ENCODE measurements around the gene FBXL14.
"Not testable (repeated sequence)": the region's sequence is repeated elsewhere in the genome, so short reads cannot be mapped to it uniquely, and the experiment has no call there.

The FBXL14 gene

DNA sequence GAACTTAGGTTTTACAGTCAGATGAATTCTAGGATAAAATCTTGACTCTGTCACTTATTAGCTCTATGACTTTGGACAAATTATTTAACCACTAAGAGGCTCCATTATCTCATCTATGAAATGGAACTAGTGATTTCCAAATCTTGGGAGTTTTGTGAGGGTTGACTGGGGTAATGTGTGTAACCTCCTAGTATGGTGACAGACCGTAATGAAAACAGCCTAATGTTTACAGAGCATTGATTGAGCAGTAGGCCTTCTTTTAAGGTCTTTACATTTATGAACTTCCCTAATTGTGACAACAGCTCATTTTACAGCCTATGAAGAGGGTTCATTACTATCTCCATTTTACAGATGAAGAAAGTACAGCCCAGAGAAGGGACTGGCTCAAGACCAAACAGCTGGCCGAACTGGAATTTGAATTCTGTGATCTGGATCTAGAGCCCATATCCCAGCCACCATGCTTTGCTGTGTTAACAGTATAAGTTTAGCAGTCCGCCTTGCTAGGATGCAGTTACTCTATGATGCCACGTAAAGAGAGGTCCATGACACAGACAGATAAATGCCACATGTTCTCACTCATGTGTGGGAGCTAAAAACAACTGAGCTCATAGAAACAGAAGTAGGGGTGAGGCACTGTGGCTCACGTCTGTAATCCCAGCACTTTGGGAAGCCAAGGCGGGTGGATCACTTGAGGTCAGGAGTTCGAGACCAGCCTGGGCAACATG is 9.1 kb upstream of the FBXL14 start:
- no peak for DNase-seq (ENCODE audit: extremely low read depth, low read depth)
- TF ChIP-seq, protein P1, sequence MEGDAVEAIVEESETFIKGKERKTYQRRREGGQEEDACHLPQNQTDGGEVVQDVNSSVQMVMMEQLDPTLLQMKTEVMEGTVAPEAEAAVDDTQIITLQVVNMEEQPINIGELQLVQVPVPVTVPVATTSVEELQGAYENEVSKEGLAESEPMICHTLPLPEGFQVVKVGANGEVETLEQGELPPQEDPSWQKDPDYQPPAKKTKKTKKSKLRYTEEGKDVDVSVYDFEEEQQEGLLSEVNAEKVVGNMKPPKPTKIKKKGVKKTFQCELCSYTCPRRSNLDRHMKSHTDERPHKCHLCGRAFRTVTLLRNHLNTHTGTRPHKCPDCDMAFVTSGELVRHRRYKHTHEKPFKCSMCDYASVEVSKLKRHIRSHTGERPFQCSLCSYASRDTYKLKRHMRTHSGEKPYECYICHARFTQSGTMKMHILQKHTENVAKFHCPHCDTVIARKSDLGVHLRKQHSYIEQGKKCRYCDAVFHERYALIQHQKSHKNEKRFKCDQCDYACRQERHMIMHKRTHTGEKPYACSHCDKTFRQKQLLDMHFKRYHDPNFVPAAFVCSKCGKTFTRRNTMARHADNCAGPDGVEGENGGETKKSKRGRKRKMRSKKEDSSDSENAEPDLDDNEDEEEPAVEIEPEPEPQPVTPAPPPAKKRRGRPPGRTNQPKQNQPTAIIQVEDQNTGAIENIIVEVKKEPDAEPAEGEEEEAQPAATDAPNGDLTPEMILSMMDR (IDR thresholded peaks at IDR 0.05; ENCODE audit: low read depth, low read length): no peak

DNA sequence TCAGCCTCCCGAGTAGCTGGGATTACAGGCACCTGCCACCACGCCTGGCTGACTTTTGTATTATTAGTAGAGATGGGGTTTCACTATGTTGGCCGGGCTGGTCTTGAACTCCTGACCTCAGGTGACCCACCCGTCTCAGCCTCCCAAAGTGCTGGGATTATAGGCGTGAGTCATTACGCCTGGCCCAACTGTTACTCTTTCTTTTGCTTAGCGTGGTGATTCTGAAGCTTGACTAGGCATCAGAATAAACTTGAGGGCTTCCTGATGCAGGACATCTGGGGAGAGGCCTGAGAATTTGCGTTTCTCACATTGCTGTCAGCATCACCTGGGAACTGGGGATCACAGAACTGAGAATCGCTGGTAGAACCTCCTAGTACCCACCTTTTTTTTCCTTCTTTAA is 8.3 kb upstream of the FBXL14 start:
- DNase-seq (ENCODE audit: extremely low read depth, low read depth): not testable (repeated sequence)

DNA sequence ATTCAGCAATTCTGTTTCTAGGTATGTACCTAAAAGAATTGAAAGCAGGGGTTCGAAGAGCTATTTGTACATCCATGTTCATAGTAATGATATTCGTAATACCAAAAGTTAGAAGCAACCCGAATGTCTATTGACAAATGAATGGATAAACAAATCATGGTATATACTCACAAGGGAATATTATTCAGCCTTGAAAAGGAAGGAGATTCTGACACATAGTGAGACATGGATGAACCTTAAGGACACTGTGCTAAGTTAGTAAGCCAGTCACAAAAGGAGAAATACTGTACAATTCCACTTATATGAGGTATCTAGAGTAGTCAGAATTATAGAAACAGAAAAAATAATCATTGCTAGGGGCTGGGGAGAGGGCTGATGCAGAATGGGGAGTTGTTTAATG is 4.4 kb upstream of the FBXL14 start:
- no peak for DNase-seq (ENCODE audit: extremely low read depth, low read depth)
- TF ChIP-seq, protein P1 (IDR thresholded peaks at IDR 0.05; ENCODE audit: low read depth, low read length): no peak

DNA sequence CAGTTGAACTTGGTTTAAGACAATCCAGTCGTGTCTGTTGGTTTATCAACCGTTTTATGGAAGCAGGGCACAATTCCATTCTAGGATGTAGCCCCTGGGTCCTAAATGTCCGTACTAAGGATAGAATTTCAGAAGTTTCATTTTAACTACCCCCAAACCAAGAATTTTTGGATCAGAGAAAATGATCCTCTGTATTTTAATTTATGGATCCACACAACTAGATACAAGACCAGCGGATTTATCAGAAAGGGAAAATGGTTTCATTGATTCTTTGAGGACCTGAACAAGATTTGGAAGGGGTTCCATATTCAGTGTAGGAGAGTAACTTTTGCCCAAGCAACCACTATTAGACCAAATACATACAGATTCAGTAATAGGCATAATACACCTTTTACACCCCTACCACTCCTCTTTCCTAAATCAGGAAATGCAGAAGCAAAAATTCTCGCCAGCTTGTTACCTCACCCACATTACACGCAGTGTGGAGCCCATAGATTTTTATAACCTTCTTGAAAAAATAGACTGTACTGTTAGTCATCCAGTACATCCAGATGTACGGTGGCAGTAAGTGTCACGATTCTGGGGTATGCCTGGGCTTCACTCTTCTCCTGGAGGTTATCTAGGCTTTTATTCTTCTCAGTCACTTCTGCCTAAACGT is 1.4 kb upstream of the FBXL14 start:
- TF ChIP-seq, protein P1 (IDR thresholded peaks at IDR 0.05; ENCODE audit: low read depth, low read length): no peak
- no peak for DNase-seq (ENCODE audit: extremely low read depth, low read depth)

DNA sequence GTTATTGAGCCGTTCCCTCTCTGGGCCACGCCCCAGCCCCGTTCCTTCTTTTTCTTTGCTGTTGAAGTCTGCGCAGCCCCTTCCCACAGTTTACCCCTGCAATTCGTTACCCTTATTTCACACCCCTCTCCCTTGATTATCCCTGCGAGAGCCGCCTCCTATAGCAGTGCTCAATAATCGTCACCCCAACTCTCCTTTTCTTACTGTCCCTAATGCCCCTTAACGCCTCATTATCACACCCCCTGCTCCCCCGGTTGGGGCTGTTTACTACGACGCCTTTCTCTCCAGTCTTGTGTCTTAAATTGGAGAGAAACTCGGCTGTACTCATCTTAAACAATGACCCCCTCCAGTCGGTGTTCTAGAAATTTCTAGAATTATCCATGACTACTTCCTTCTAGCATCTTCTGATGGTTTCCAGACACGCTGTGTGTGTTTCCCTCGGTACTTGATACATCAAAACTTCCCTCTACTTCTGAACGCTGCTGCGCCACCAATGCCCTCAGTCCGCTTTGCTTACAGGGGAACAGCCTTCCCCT is 713 bp upstream of the FBXL14 start:
- DNase-seq (ENCODE audit: extremely low read depth, low read depth): no peak
- TF ChIP-seq, protein P1 (IDR thresholded peaks at IDR 0.05; ENCODE audit: low read depth, low read length): no peak

DNA sequence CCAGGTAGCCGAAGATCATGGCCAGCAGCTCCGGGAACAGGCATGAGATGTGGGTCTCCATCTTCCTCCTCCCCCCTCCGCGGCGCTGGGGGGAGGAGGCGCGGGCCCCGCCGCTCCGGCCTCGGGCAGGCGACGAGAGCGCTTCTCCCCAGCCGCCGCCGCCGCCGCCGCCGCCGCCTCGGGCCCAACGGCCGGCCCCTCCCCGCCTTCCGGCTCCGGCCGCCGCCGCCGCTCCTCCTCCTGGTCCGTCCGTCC is 448 bp downstream of the FBXL14 start:
- TF ChIP-seq, protein P1 (IDR thresholded peaks at IDR 0.05; ENCODE audit: low read depth, low read length): no peak
- no peak for DNase-seq (ENCODE audit: extremely low read depth, low read depth)

DNA sequence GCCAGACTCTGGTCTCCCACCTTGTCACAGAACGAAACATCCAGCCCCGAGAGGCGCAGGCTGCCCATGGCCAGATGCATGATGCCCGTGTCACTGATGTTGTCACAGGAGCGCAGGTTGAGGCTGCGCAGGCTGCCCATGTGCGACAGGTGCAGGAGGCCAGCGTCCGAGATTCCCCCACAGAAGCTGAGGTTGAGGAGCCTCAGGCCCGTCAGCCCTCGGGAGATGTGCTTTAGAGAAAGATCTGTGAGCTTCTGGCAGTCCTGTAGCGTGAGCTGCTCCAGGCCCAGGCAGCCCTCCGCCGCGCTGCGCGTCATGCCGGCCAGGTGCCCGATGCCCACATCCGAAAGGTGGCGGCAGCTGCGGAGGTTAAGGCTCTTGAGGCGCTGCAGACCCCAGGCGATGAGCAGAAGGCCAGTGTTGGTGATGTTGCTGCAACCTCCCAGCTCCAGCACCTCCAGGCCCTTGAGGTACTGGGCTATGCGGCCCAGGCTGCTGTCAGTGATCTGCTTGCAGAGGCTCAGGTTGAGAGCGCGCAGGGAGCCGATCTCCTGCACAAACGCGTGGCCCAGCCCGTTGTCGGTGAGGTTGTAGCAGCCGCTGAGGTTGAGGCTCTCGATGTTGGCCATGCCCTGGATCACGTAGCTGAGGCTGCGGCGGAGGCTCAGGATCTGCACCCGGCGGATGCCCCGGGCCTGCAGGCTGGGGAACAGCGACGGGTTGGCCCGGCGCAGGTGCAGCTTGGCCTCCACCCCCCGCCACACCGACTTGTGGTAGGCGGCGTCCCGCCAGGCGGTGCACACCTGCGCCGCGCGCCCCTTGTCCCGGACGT is 991 bp downstream of the FBXL14 start:
- TF ChIP-seq, protein P1 (IDR thresholded peaks at IDR 0.05; ENCODE audit: low read depth, low read length): no peak
- DNase-seq (ENCODE audit: extremely low read depth, low read depth): no peak

All from AG09319 (cell line).